ENCODE measurements around the gene RHBDL1.

DNA sequence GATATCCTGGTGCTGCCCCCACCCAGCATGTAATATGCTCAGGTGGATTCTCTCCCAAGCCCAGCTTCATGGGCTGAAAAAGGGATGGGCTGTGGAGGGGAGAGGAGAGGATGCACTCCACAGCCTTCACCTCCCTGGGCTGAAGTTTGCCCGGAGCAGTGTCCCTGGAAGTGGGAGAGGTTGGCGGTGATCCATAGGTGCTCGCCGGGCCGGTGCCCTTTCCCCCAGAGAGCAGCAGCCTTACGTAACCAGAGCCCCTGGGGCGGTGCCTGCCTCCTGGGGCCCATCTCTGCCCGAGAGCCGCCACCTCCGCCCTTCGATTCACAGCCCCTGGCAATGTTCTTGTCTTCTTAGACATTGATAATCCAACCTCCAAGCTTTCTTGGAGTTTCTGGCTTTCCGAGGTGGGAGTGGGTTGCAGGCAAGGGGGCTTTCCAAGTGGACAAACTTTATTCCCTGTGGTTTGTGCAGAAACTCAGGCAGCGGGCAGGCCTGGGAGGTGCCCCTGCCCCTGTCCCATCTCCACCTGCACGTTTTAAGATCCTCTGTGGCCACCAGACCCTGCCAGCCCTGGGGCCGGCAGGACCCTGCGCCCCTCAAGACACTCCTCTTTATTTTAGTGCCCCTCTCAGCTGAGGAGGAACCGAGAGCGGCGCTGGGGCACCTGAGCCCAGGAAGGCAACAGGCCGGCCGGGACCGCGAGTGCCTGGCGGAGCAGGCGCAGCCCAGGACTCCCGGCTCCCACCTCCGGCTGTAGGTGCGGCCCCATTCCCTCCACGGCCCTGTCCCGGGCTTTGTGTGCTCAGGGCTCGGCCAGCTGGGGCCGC is 29.4 kb upstream of the RHBDL1 start:
- TF ChIP-seq POLR2A (IDR thresholded peaks at IDR 0.05; ENCODE audit: borderline replicate concordance, extremely low read depth, insufficient read depth, insufficient read length) (no peak), CEBPB (IDR thresholded peaks at IDR 0.05; ENCODE audit: low read depth) (no peak), ZNF274 (IDR thresholded peaks at IDR 0.05; ENCODE audit: low read depth, low read length) (no peak), SP1 (IDR thresholded peaks at IDR 0.05; ENCODE audit: low read depth) (no peak), YY1 (IDR thresholded peaks at IDR 0.05; ENCODE audit: extremely low read depth, insufficient replicate concordance, low read depth, low read length) (no peak), ZFX (IDR thresholded peaks at IDR 0.05) (no peak), RAD21 (IDR thresholded peaks at IDR 0.05; ENCODE audit: low read depth) (no peak), POLR2AphosphoS5 (IDR thresholded peaks at IDR 0.05; ENCODE audit: low read depth, low read length) (no peak), EZH2 (IDR thresholded peaks at IDR 0.05) (no peak)
- TF ChIP-seq, protein P1, sequence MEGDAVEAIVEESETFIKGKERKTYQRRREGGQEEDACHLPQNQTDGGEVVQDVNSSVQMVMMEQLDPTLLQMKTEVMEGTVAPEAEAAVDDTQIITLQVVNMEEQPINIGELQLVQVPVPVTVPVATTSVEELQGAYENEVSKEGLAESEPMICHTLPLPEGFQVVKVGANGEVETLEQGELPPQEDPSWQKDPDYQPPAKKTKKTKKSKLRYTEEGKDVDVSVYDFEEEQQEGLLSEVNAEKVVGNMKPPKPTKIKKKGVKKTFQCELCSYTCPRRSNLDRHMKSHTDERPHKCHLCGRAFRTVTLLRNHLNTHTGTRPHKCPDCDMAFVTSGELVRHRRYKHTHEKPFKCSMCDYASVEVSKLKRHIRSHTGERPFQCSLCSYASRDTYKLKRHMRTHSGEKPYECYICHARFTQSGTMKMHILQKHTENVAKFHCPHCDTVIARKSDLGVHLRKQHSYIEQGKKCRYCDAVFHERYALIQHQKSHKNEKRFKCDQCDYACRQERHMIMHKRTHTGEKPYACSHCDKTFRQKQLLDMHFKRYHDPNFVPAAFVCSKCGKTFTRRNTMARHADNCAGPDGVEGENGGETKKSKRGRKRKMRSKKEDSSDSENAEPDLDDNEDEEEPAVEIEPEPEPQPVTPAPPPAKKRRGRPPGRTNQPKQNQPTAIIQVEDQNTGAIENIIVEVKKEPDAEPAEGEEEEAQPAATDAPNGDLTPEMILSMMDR (IDR thresholded peaks at IDR 0.05 in 2 of 3, conservative IDR thresholded peaks at IDR 0.05 in 1 of 3; ENCODE audit: borderline replicate concordance in 1 of 3, insufficient read depth in 1 of 3, low read depth in 2 of 3, low read length in 2 of 3) = no peak
- TF ChIP-seq, protein P2, sequence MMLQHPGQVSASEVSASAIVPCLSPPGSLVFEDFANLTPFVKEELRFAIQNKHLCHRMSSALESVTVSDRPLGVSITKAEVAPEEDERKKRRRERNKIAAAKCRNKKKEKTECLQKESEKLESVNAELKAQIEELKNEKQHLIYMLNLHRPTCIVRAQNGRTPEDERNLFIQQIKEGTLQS (IDR thresholded peaks at IDR 0.05) = no peak
- TF ChIP-seq, protein P3, sequence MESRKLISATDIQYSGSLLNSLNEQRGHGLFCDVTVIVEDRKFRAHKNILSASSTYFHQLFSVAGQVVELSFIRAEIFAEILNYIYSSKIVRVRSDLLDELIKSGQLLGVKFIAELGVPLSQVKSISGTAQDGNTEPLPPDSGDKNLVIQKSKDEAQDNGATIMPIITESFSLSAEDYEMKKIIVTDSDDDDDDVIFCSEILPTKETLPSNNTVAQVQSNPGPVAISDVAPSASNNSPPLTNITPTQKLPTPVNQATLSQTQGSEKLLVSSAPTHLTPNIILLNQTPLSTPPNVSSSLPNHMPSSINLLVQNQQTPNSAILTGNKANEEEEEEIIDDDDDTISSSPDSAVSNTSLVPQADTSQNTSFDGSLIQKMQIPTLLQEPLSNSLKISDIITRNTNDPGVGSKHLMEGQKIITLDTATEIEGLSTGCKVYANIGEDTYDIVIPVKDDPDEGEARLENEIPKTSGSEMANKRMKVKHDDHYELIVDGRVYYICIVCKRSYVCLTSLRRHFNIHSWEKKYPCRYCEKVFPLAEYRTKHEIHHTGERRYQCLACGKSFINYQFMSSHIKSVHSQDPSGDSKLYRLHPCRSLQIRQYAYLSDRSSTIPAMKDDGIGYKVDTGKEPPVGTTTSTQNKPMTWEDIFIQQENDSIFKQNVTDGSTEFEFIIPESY (IDR thresholded peaks at IDR 0.05; ENCODE audit: extremely low read depth, insufficient replicate concordance, low read length) = no peak

Measured in HCT116 (cell line).